H1 (cell line): ENCODE data around the gene RAB11B. TPM values are rescaled to one million over a fixed set of nuclear protein-coding genes. Genes with fewer than 3 reads are reported as not detected.

Experiments used
- CHD7 ChIP-seq: fragments of 300-600 bp; sonication (generic); IDR thresholded peaks from 2 replicates; pipeline ENCODE4 v1.7.1; 2012; ENCODE audit warnings: low read length, moderate library complexity, mild to moderate bottlenecking, inconsistent platforms; ENCODE audit not compliant: insufficient replicate concordance
- EZH2 ChIP-seq: fragments of 200-600 bp; sonication (generic); IDR thresholded peaks from 2 replicates; pipeline ENCODE4 v1.7.1; 2012; ENCODE audit warnings: low read depth, mild to moderate bottlenecking, moderate library complexity, low read length, inconsistent platforms; ENCODE audit not compliant: severe bottlenecking
- RNF2 ChIP-seq: fragments of 200-900, 300-1000 bp; sonication (generic); IDR thresholded peaks from 2 replicates; pipeline ENCODE4 v1.7.1; 2016; ENCODE audit warnings: borderline replicate concordance, low read depth, mild to moderate bottlenecking, antibody characterized with exemption, low read length; ENCODE audit not compliant: poor library complexity, severe bottlenecking; ENCODE audit errors: missing control alignments
- SP1 ChIP-seq: IDR thresholded peaks from 2 replicates; pipeline ENCODE4 v1.6.1; 2011; ENCODE audit warnings: low read depth, low read length
- TBP ChIP-seq: IDR thresholded peaks from 2 replicates; pipeline ENCODE4 v1.6.1; 2011; ENCODE audit warnings: low read depth, low read length, improper control_type of control experiment
- polyA plus RNA-seq, 7 experiments: library from polyadenylated mRNA; depleted of rRNA in 3 of 7; stranded (reverse) in 5 of 7; unstranded in 2 of 7; fragments of >200 nt in 5 of 7; fragments of 200-250 nt in 2 of 7; gene quantifications; 1 replicate in 5 of 7; 2 replicates in 1 of 7; 4 replicates in 1 of 7; pipeline versions ENCODE4 v1.2.1 to v1.2.3, GENCODE V29; 2011 to 2013; ENCODE audit warnings: missing spikeins in 2 of 7, mixed read lengths in 2 of 7
- total RNA-seq: library from RNA; stranded (reverse); fragmentation: NEBNext Ultra II Directional; extraction: Animal tissue kit (Norgen Biotek cat#: 25700); gene quantifications from 2 replicates; pipeline ENCODE4 v1.2.1, GENCODE V29; 2021

RAB11B gene
- total and polyA plus RNA-seq, 2 of the 8 experiments (the other 6 are each of a cell fraction or from before 2014, with no cell fraction given): 50.2 to 85.8 TPM

- TF ChIP-seq CHD7 (no peak), EZH2 (no peak), RNF2 (no peak), TBP (no peak), SP1 (no peak)
- TF ChIP-seq, all 59 proteins: peak for 0
Observed at GRCh38 chr19:8360196-8360595, 30.0 kb upstream of the RAB11B start (continued).
